Measurements from ENCODE around the gene TRH. TPM values are rescaled to one million over a fixed set of nuclear protein-coding genes. Genes with fewer than 3 reads are reported as not detected.

TRH gene, protein sequence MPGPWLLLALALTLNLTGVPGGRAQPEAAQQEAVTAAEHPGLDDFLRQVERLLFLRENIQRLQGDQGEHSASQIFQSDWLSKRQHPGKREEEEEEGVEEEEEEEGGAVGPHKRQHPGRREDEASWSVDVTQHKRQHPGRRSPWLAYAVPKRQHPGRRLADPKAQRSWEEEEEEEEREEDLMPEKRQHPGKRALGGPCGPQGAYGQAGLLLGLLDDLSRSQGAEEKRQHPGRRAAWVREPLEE
- polyA plus RNA-seq (2012; ENCODE audit: insufficient read depth, insufficient read length, low read depth), result not detected

DNA sequence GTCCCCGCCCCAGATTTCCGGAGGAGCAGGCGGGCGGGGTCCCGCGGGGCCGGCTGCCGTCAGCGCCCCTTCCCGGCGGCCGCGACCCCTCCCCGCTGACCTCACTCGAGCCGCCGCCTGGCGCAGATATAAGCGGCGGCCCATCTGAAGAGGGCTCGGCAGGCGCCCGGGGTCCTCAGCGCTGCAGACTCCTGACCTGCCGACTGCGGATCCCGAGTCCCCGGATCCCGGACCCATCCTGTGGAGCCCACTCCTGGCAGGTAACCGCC is at the start of gene TRH:
TSS of gene TRH (plus strand) at position 157 of the 269 bp plus-strand sequence. CDS start 1,097 bp downstream, outside the sequence.
- no peak for DNase-seq
- no peaks in the 10 kb centered on the region; the same call in 1 of the 2 replicates for H3K4me1 ChIP-seq
- no peaks in the 10 kb centered on the region for H3K9me3 ChIP-seq
- no peaks in the 10 kb centered on the region for H3K36me3 ChIP-seq
- TF ChIP-seq, protein P1, sequence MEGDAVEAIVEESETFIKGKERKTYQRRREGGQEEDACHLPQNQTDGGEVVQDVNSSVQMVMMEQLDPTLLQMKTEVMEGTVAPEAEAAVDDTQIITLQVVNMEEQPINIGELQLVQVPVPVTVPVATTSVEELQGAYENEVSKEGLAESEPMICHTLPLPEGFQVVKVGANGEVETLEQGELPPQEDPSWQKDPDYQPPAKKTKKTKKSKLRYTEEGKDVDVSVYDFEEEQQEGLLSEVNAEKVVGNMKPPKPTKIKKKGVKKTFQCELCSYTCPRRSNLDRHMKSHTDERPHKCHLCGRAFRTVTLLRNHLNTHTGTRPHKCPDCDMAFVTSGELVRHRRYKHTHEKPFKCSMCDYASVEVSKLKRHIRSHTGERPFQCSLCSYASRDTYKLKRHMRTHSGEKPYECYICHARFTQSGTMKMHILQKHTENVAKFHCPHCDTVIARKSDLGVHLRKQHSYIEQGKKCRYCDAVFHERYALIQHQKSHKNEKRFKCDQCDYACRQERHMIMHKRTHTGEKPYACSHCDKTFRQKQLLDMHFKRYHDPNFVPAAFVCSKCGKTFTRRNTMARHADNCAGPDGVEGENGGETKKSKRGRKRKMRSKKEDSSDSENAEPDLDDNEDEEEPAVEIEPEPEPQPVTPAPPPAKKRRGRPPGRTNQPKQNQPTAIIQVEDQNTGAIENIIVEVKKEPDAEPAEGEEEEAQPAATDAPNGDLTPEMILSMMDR (IDR thresholded peaks at IDR 0.05; ENCODE audit: low read depth, low read length), result no peak
- peaks cover 37% of the 10 kb centered on the region for H3K27me3 ChIP-seq
- peak within 1 kb of the TSS; percentile 32 for H3K4me3 ChIP-seq (ENCODE audit: low read depth, low read length)

DNA sequence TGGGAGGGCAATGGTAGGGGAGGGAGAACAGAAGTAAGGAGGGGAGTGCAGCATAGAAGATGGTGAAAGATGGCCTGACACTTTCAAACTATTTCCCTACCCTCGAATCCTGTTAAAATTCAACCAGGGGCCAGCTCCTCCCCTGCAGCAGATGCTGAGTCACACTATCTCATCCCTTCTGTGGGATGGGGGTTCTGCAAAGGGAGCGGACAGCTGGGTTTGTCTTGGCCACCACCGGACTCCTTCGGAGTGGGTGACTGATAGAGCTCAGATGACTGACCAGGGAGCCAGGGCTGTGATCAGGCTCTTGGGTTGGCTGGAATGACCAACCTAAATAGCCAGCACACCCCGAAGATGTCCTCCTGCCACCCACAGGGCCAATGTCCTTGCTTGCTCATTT is 47.4 kb upstream of the TRH start:
- Histone ChIP-seq H3K9me3 (no peaks in the 10 kb centered on the region), H3K4me1 (no peaks in the 10 kb centered on the region), H3K27me3 (no peaks in the 10 kb centered on the region; the same call in 1 of the 2 replicates), H3K36me3 (no peaks in the 10 kb centered on the region), H3K4me3 (ENCODE audit: low read depth, low read length) (no peak overlapping the region)
- TF ChIP-seq, protein P1 (IDR thresholded peaks at IDR 0.05; ENCODE audit: low read depth, low read length), result no peak
- DNase-seq, result no peak

DNA sequence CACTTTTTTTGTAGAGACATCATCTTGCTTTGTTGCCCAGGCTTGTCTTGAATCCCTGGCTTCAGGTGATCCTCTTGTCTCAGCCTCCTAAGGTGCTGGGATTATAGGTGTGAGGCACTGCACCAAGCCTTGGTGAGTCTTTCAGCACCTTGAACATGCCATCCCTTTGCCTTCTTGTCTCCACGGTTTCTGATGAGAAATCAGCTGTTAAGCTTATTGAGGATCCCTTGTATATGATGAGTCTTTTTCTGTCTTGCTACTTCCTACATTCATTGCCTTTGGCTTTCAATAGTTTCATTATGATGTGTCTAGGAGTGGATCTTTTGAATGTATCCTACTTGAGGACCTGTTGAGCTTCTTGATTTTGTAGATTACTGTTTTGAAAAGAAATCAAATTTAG is 45.1 kb upstream of the TRH start:
- Histone ChIP-seq H3K27me3 (no peaks in the 10 kb centered on the region; the same call in 1 of the 2 replicates), H3K4me3 (ENCODE audit: low read depth, low read length) (no peak overlapping the region), H3K9me3 (no peaks in the 10 kb centered on the region), H3K4me1 (no peaks in the 10 kb centered on the region), H3K36me3 (no peaks in the 10 kb centered on the region)
- TF ChIP-seq, protein P1 (IDR thresholded peaks at IDR 0.05; ENCODE audit: low read depth, low read length), result no peak
- no peak for DNase-seq

DNA sequence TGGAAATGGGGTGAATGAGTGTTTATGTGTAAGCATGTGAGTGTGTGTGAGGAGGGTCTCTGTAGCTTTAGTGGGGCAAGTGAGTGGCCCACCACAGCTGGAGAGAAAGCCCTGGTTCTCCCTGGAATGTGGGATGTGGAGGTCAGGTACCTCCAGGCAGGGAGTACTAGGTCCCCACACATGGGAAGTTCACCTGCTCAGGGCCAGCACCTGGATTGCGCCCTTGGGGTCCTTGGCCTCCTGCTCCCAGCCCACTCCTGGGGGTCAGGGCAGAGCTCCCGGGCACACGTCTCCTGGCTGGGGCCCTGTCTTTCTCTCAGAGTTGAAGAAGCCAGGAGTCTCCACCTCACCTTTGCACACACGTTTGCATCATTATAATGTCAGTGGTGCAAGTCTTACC is 41.0 kb upstream of the TRH start:
- no peaks in the 10 kb centered on the region for H3K9me3 ChIP-seq
- no peak for DNase-seq
- TF ChIP-seq, protein P1 (IDR thresholded peaks at IDR 0.05; ENCODE audit: low read depth, low read length), result no peak
- no peaks in the 10 kb centered on the region for H3K27me3 ChIP-seq
- H3K4me3 ChIP-seq (ENCODE audit: low read depth, low read length), result no peak overlapping the region
- H3K36me3 ChIP-seq, result no peaks in the 10 kb centered on the region
- H3K4me1 ChIP-seq, result 0 out of 2 replicates have a peak, but pooled peaks cover 3% of the 10 kb centered on the region

DNA sequence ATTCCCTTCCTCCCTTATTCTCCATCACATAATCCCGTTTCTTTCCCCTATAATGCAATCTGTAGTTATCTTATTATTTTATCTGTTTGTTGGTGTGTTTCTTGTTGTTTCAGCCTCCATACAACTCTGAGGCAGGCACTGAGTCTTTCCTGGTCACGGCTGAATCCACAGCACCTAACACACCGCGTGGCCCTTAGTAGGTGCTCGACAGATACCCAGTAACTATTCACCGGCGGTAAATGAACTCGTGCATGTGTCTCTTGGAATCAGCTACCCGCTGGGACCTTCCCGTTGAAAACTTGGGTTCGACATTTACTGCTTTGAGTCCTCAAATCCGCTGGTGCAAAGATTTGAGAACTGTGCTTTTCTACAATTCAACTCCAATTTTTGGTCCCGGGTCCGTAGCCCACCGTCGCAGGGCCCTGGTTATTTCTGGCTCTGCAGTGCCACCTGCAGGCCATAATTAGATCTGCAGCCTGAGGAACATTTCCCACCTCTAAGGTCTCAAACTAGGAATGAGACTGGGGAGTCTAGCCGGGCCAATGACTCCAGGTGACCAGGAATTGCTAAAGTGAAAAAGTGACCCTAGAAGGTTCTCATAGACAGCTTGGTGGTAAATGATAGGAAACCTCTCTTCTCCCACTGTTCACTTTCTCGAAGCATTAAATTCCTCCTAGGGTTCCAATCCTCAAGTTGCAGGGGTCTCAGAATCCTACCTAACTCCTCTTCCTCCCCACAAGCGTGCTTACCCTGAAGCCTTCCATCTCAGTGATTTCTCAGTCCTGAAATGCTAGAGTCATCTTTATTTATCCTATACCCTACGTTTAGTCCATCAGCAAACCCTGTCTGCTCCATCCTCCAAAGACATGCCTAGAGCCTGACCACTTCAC is 40.0 kb upstream of the TRH start:
- TF ChIP-seq, protein P1 (IDR thresholded peaks at IDR 0.05; ENCODE audit: low read depth, low read length), result peak; percentile 89
- Histone ChIP-seq H3K36me3 (no peaks in the 10 kb centered on the region), H3K9me3 (no peaks in the 10 kb centered on the region), H3K4me1 (0 out of 2 replicates have a peak, but pooled peaks cover 3% of the 10 kb centered on the region), H3K4me3 (ENCODE audit: low read depth, low read length) (peak overlapping the region; percentile 27), H3K27me3 (no peaks in the 10 kb centered on the region)
- peak; percentile 45 for DNase-seq
